Hepatocyte (in vitro differentiated cells): ENCODE data around the gene RNF6. TPM values are rescaled to one million over a fixed set of nuclear protein-coding genes. Genes with fewer than 3 reads are reported as not detected.

Source experiments
- DNase-seq: peaks from one replicate; pipeline ENCODE4 v3.0.0-alpha.2; 2016; ENCODE audit warnings: low spot score
- H2AFZ ChIP-seq: fragments of 200-600 bp; sonication (generic); 2 replicates; pipeline ENCODE4 v1.6.0; 2016; ENCODE audit warnings: antibody characterized with exemption, mild to moderate bottlenecking
- H3K27ac ChIP-seq: fragments of 200-600 bp; sonication (generic); 2 replicates; pipeline ENCODE4 v1.5.1; 2016; ENCODE audit warnings: mild to moderate bottlenecking
- H3K27me3 ChIP-seq: fragments of 200-600 bp; sonication (generic); 2 replicates; pipeline ENCODE4 v1.6.1; 2016
- H3K36me3 ChIP-seq: fragments of 200-600 bp; sonication (generic); replicated peaks from 2 replicates; pipeline ENCODE4 v1.5.1; 2016; ENCODE audit warnings: low read depth; ENCODE audit not compliant: insufficient read depth
- H3K4me1 ChIP-seq: fragments of 200-600 bp; sonication (generic); 2 replicates; pipeline ENCODE4 v1.5.1; 2016; ENCODE audit warnings: mild to moderate bottlenecking, moderate library complexity; ENCODE audit not compliant: insufficient read depth
- H3K4me2 ChIP-seq: fragments of 200-600 bp; sonication (generic); 2 replicates; pipeline ENCODE4 v1.6.0; 2016
- H3K4me3 ChIP-seq: fragments of 200-600 bp; sonication (generic); 2 replicates; pipeline ENCODE4 v1.5.1; 2016; ENCODE audit warnings: mild to moderate bottlenecking
- H3K79me2 ChIP-seq: fragments of 200-600 bp; sonication (generic); 2 replicates; pipeline ENCODE4 v1.6.0; 2017; ENCODE audit warnings: mild to moderate bottlenecking
- H3K9me2 ChIP-seq: fragments of 200-600 bp; sonication (generic); replicated peaks from 2 replicates; pipeline ENCODE4 v1.6.0; 2017; ENCODE audit warnings: mild to moderate bottlenecking; ENCODE audit not compliant: insufficient read depth
- H3K9me3 ChIP-seq: fragments of 200-600 bp; sonication (generic); 2 replicates; pipeline ENCODE4 v1.5.1; 2016; ENCODE audit warnings: low read depth, mild to moderate bottlenecking
- H4K20me1 ChIP-seq: fragments of 200-600 bp; sonication (generic); 2 replicates; pipeline ENCODE4 v1.6.0; 2016; ENCODE audit warnings: mild to moderate bottlenecking; ENCODE audit not compliant: insufficient read depth, poor library complexity, severe bottlenecking
- CTCF ChIP-seq: fragments of 200-600 bp; sonication (generic); IDR thresholded peaks from 2 replicates; pipeline ENCODE4 v1.5.1; 2016; ENCODE audit warnings: antibody characterized with exemption, mild to moderate bottlenecking; ENCODE audit not compliant: poor library complexity
- EZH2 ChIP-seq: fragments of 200-600 bp; sonication (generic); IDR thresholded peaks from 2 replicates; pipeline ENCODE4 v1.6.1; 2016; ENCODE audit warnings: antibody characterized with exemption, mild to moderate bottlenecking, borderline replicate concordance
- EZH2phosphoT487 ChIP-seq: fragments of 200-600 bp; sonication (generic); IDR thresholded peaks from one replicate; pipeline ENCODE4 v1.6.1; 2018; ENCODE audit warnings: antibody characterized with exemption, mild to moderate bottlenecking, low read depth, moderate library complexity; ENCODE audit not compliant: unreplicated experiment, severe bottlenecking
- WGBS: methylation state at CpG from one replicate; pipeline ENCODE4 v1.1.6; 2016; ENCODE audit warnings: low lambda C conversion rate; ENCODE audit errors: missing lambda C conversion rate; 5-methylcytosine and 5-hydroxymethylcytosine counted together
- polyA plus RNA-seq: library from polyadenylated mRNA; unstranded; fragments of >200 nt; fragmentation: Nextera tagmentation; extraction: Ambion mirVana; gene quantifications from 2 replicates; pipeline ENCODE4 v1.2.1, GENCODE V29; 2016
- total RNA-seq: library from RNA; depleted of rRNA; stranded (reverse); fragments of >200 nt; gene quantifications from 2 replicates; pipeline ENCODE4 v1.2.3, GENCODE V29; 2014

The RNF6 gene
- total and polyA plus RNA-seq, 2 experiments from 2014 or later: 31.9 to 34.0 TPM

GRCh38 chr13:26208287-26208686 is 13.8 kb downstream of the RNF6 start:
- no peaks in the 10 kb centered on the region for H4K20me1 ChIP-seq
- H3K4me3 ChIP-seq: no peak overlapping the region
- H2AFZ ChIP-seq: no peak overlapping the region
- WGBS: 100% methylated on average over 1 of the region's 1 CpG
- no peak overlapping the region for H3K27ac ChIP-seq
- no peaks in the 10 kb centered on the region for H3K36me3 ChIP-seq
- H3K4me1 ChIP-seq: no peaks in the 10 kb centered on the region
- no peaks in the 10 kb centered on the region for H3K27me3 ChIP-seq
- H3K9me2 ChIP-seq: no peaks in the 10 kb centered on the region
- DNase-seq: no peak
- TF ChIP-seq EZH2phosphoT487 (no peak), EZH2 (no peak), CTCF (no peak)
- no peaks in the 10 kb centered on the region for H3K79me2 ChIP-seq
- H3K4me2 ChIP-seq: no peak overlapping the region
- H3K9me3 ChIP-seq: no peaks in the 10 kb centered on the region

- H3K79me2 ChIP-seq: no peaks in the 10 kb centered on the region
- H3K27ac ChIP-seq: no peak overlapping the region
- H3K4me3 ChIP-seq: no peak overlapping the region
- H2AFZ ChIP-seq: no peak overlapping the region
- no peaks in the 10 kb centered on the region for H3K27me3 ChIP-seq
- H3K4me2 ChIP-seq: no peak overlapping the region
- H4K20me1 ChIP-seq: no peaks in the 10 kb centered on the region
- H3K9me2 ChIP-seq: no peaks in the 10 kb centered on the region
- no peaks in the 10 kb centered on the region for H3K36me3 ChIP-seq
- H3K9me3 ChIP-seq: no peaks in the 10 kb centered on the region
- TF ChIP-seq CTCF (no peak), EZH2phosphoT487 (no peak), EZH2 (no peak)
- DNase-seq: no peak
- no peaks in the 10 kb centered on the region for H3K4me1 ChIP-seq
These were observed 19.6 kb downstream of the RNF6 start for GRCh38 chr13:26202365-26202972.

GRCh38 chr13:26200811-26201210 is 21.3 kb downstream of the RNF6 start:
- H3K4me2 ChIP-seq: no peak overlapping the region
- TF ChIP-seq EZH2phosphoT487: no peak
- no peak for TF ChIP-seq CTCF
- no peak for TF ChIP-seq EZH2
- no peaks in the 10 kb centered on the region for H4K20me1 ChIP-seq
- no peaks in the 10 kb centered on the region for H3K36me3 ChIP-seq
- H3K4me1 ChIP-seq: no peaks in the 10 kb centered on the region
- no peaks in the 10 kb centered on the region for H3K9me2 ChIP-seq
- no peaks in the 10 kb centered on the region for H3K27me3 ChIP-seq
- H3K4me3 ChIP-seq: no peak overlapping the region
- H3K27ac ChIP-seq: no peak overlapping the region
- no peak for DNase-seq
- H3K9me3 ChIP-seq: peaks cover 6% of the 10 kb centered on the region
- H2AFZ ChIP-seq: no peak overlapping the region
- H3K79me2 ChIP-seq: no peaks in the 10 kb centered on the region

GRCh38 chr13:26198116-26198515 is 24.0 kb downstream of the RNF6 start:
- Histone ChIP-seq H3K4me1 (no peaks in the 10 kb centered on the region), H3K27me3 (no peaks in the 10 kb centered on the region), H3K27ac (no peak overlapping the region), H3K4me3 (no peak overlapping the region), H2AFZ (no peak overlapping the region), H3K4me2 (no peak overlapping the region), H3K9me2 (no peaks in the 10 kb centered on the region), H3K9me3 (peaks cover 15% of the 10 kb centered on the region), H4K20me1 (no peaks in the 10 kb centered on the region), H3K79me2 (no peaks in the 10 kb centered on the region), H3K36me3 (no peaks in the 10 kb centered on the region)
- DNase-seq: no peak
- no peak for TF ChIP-seq CTCF
- no peak for TF ChIP-seq EZH2phosphoT487
- no peak for TF ChIP-seq EZH2
